Lower lobe of right lung (tissue), 2 donors: ENCODE measurements around the gene ROBO2. TPM values are rescaled to one million over a fixed set of nuclear protein-coding genes. Genes with fewer than 3 reads are reported as not detected.

Source experiments
- ATAC-seq, 2 donors: fragments of 200-7000 bp; cut with Tn5 transposase; one replicate each; pipeline ENCODE4 v1.9.1; 2020 to 2022; ENCODE audit warnings: mild to moderate bottlenecking in 2 of 2, moderate library complexity in 2 of 2
- DNase-seq: peaks from one replicate; pipeline ENCODE4 v3.0.0-alpha.2; 2020
- H3K27ac ChIP-seq: fragments of 200-600 bp; one replicate; pipeline ENCODE4 v1.8.0; 2022
- H3K27me3 ChIP-seq: fragments of 200-600 bp; one replicate; pipeline ENCODE4 v1.8.0; 2022; ENCODE audit warnings: low read depth
- H3K36me3 ChIP-seq: fragments of 200-600 bp; one replicate; pipeline ENCODE4 v1.8.0; 2022; ENCODE audit warnings: mild to moderate bottlenecking
- H3K4me1 ChIP-seq: fragments of 200-600 bp; one replicate; pipeline ENCODE4 v1.8.0; 2022
- H3K4me3 ChIP-seq: fragments of 200-600 bp; one replicate; pipeline ENCODE4 v1.8.0; 2022; ENCODE audit warnings: mild to moderate bottlenecking
- H3K9me3 ChIP-seq: fragments of 200-600 bp; one replicate; pipeline ENCODE4 v1.8.0; 2022
- CTCF ChIP-seq: fragments of 200-600 bp; IDR thresholded peaks from one replicate; pipeline ENCODE4 v1.8.0; 2022; ENCODE audit warnings: antibody characterized with exemption, mild to moderate bottlenecking
- intact Hi-C: fragments of 100-400 bp; cut with DNase I; formaldehyde crosslinking; loops from one replicate; pipeline ENCODE4 v1.11.0; 2022
- total RNA-seq: library from RNA; stranded (reverse); fragmentation: NEBNext Ultra II Directional; extraction: Animal tissue kit (Norgen Biotek cat#: 25700); gene quantifications from one replicate; pipeline ENCODE4 v1.2.1, GENCODE V29; 2021
- donor health status: DM: no; HTN: yes; CAD: no; lungs with severe emphysema.

ROBO2 gene
- total RNA-seq, 1 donor from 2014 or later, result 11.8 TPM

GRCh38 chr3:77489216-77489615, 449.3 kb downstream of the ROBO2 start:
- DNase-seq (no peak), ATAC-seq (no peak)
- TF ChIP-seq CTCF, result no peak
- H3K4me1 ChIP-seq, result no peaks in the 10 kb centered on the region
- no peaks in the 10 kb centered on the region for H3K9me3 ChIP-seq
- no peaks in the 10 kb centered on the region for H3K36me3 ChIP-seq
- H3K27ac ChIP-seq, result no peak overlapping the region
- intact Hi-C loops, result no loop called here
- H3K27me3 ChIP-seq, result no peaks in the 10 kb centered on the region
- H3K4me3 ChIP-seq, result no peak overlapping the region

- H3K27ac ChIP-seq, result no peak overlapping the region
- intact Hi-C loops, result no loop called here
- no peaks in the 10 kb centered on the region for H3K4me1 ChIP-seq
- ATAC-seq (no peak), DNase-seq (no peak)
- no peaks in the 10 kb centered on the region for H3K27me3 ChIP-seq
- no peak for TF ChIP-seq CTCF
- H3K36me3 ChIP-seq, result no peaks in the 10 kb centered on the region
- H3K9me3 ChIP-seq, result no peaks in the 10 kb centered on the region
- no peak overlapping the region for H3K4me3 ChIP-seq
These were observed 452.1 kb downstream of the ROBO2 start for GRCh38 chr3:77491961-77492360.

GRCh38 chr3:77500721-77501120, 460.8 kb downstream of the ROBO2 start:
- no peaks in the 10 kb centered on the region for H3K36me3 ChIP-seq
- H3K27ac ChIP-seq, result no peak overlapping the region
- intact Hi-C loops, result no loop called here
- DNase-seq, result no peak
- TF ChIP-seq CTCF, result no peak
- H3K4me1 ChIP-seq, result no peaks in the 10 kb centered on the region
- no peak overlapping the region for H3K4me3 ChIP-seq
- no peaks in the 10 kb centered on the region for H3K27me3 ChIP-seq
- no peak for ATAC-seq
- H3K9me3 ChIP-seq, result no peaks in the 10 kb centered on the region

GRCh38 chr3:77506384-77506783, 466.5 kb downstream of the ROBO2 start:
- intact Hi-C loops, result no loop called here
- Histone ChIP-seq H3K9me3 (no peaks in the 10 kb centered on the region), H3K36me3 (no peaks in the 10 kb centered on the region), H3K4me1 (no peaks in the 10 kb centered on the region), H3K27ac (no peak overlapping the region), H3K4me3 (no peak overlapping the region), H3K27me3 (no peaks in the 10 kb centered on the region)
- no peak for ATAC-seq
- no peak for TF ChIP-seq CTCF
- DNase-seq, result no peak

GRCh38 chr3:77513542-77513941, 473.6 kb downstream of the ROBO2 start:
- DNase-seq, result no peak

More at GRCh38 chr3:77513542-77513941, 473.6 kb downstream of the ROBO2 start:
- H3K27ac ChIP-seq, result no peak overlapping the region
- H3K36me3 ChIP-seq, result no peaks in the 10 kb centered on the region
- intact Hi-C loops, result no loop called here
- no peaks in the 10 kb centered on the region for H3K4me1 ChIP-seq
- H3K9me3 ChIP-seq, result no peaks in the 10 kb centered on the region
- H3K4me3 ChIP-seq, result no peak overlapping the region
- TF ChIP-seq CTCF, result no peak
- no peaks in the 10 kb centered on the region for H3K27me3 ChIP-seq
- ATAC-seq, result no peak
